ENCODE data around the gene AK5. TPM values are rescaled to one million over a fixed set of nuclear protein-coding genes. Genes with fewer than 3 reads are reported as not detected.

The AK5 gene
- total RNA-seq, 1 donor from 2014 or later = 0.91 TPM

- peaks cover 2% of the 10 kb centered on the region for H3K27me3 Mint-ChIP-seq (ENCODE audit: unreplicated experiment)
- no peak for DNase-seq
- no peak for TF ChIP-seq CTCF (IDR thresholded peaks at IDR 0.05; ENCODE audit: partially characterized antibody, unreplicated experiment)
- H3K4me1 Mint-ChIP-seq (ENCODE audit: low read depth, unreplicated experiment) = no peaks in the 10 kb centered on the region
- no peak overlapping the region for H3K4me3 Mint-ChIP-seq (ENCODE audit: unreplicated experiment)
- H3K9me3 Mint-ChIP-seq (ENCODE audit: unreplicated experiment) = peaks cover 4% of the 10 kb centered on the region
- H3K36me3 Mint-ChIP-seq (ENCODE audit: unreplicated experiment) = no peaks in the 10 kb centered on the region
- no peak overlapping the region for H3K27ac Mint-ChIP-seq (ENCODE audit: unreplicated experiment)
Observed at GRCh38 chr1:77562596-77563150, 280.9 kb downstream of the AK5 start.

- no peak overlapping the region for H3K27ac Mint-ChIP-seq (ENCODE audit: unreplicated experiment)
- no peak overlapping the region for H3K4me3 Mint-ChIP-seq (ENCODE audit: unreplicated experiment)
- DNase-seq = no peak
- H3K27me3 Mint-ChIP-seq (ENCODE audit: unreplicated experiment) = no peaks in the 10 kb centered on the region
- H3K4me1 Mint-ChIP-seq (ENCODE audit: low read depth, unreplicated experiment) = no peaks in the 10 kb centered on the region
- no peaks in the 10 kb centered on the region for H3K36me3 Mint-ChIP-seq (ENCODE audit: unreplicated experiment)
- TF ChIP-seq CTCF (IDR thresholded peaks at IDR 0.05; ENCODE audit: partially characterized antibody, unreplicated experiment) = no peak
- H3K9me3 Mint-ChIP-seq (ENCODE audit: unreplicated experiment) = peaks cover under 1% of the 10 kb centered on the region
Observed at GRCh38 chr1:77565321-77565720, 283.5 kb downstream of the AK5 start.

- H3K4me1 Mint-ChIP-seq (ENCODE audit: low read depth, unreplicated experiment) = no peaks in the 10 kb centered on the region
- H3K27me3 Mint-ChIP-seq (ENCODE audit: unreplicated experiment) = no peaks in the 10 kb centered on the region
- no peak overlapping the region for H3K27ac Mint-ChIP-seq (ENCODE audit: unreplicated experiment)
- TF ChIP-seq CTCF (IDR thresholded peaks at IDR 0.05; ENCODE audit: partially characterized antibody, unreplicated experiment) = no peak
- DNase-seq = no peak
- H3K36me3 Mint-ChIP-seq (ENCODE audit: unreplicated experiment) = no peaks in the 10 kb centered on the region
- H3K9me3 Mint-ChIP-seq (ENCODE audit: unreplicated experiment) = no peaks in the 10 kb centered on the region
- H3K4me3 Mint-ChIP-seq (ENCODE audit: unreplicated experiment) = no peak overlapping the region
Observed at GRCh38 chr1:77571642-77572041, 289.8 kb downstream of the AK5 start.

- Mint-ChIP-seq H3K4me3 (ENCODE audit: unreplicated experiment) (no peak overlapping the region), H3K27ac (ENCODE audit: unreplicated experiment) (no peak overlapping the region), H3K9me3 (ENCODE audit: unreplicated experiment) (no peaks in the 10 kb centered on the region), H3K27me3 (ENCODE audit: unreplicated experiment) (no peaks in the 10 kb centered on the region), H3K4me1 (ENCODE audit: low read depth, unreplicated experiment) (no peaks in the 10 kb centered on the region), H3K36me3 (ENCODE audit: unreplicated experiment) (no peaks in the 10 kb centered on the region)
- peak; percentile 56 for TF ChIP-seq CTCF (IDR thresholded peaks at IDR 0.05; ENCODE audit: partially characterized antibody, unreplicated experiment)
- no peak for DNase-seq
Observed at GRCh38 chr1:77579547-77579946, 297.7 kb downstream of the AK5 start.

GRCh38 chr1:77582905-77583304 is 301.1 kb downstream of the AK5 start:
- no peaks in the 10 kb centered on the region for H3K9me3 Mint-ChIP-seq (ENCODE audit: unreplicated experiment)
- H3K27ac Mint-ChIP-seq (ENCODE audit: unreplicated experiment) = no peak overlapping the region
- H3K4me3 Mint-ChIP-seq (ENCODE audit: unreplicated experiment) = no peak overlapping the region
- no peaks in the 10 kb centered on the region for H3K27me3 Mint-ChIP-seq (ENCODE audit: unreplicated experiment)
- no peak for TF ChIP-seq CTCF (IDR thresholded peaks at IDR 0.05; ENCODE audit: partially characterized antibody, unreplicated experiment)
- no peaks in the 10 kb centered on the region for H3K36me3 Mint-ChIP-seq (ENCODE audit: unreplicated experiment)
- no peak for DNase-seq
- no peaks in the 10 kb centered on the region for H3K4me1 Mint-ChIP-seq (ENCODE audit: low read depth, unreplicated experiment)

Data from glutamatergic neuron (in vitro differentiated cells).